Psoas muscle (tissue), 8 donors: ENCODE measurements around the gene PAF1. TPM values are rescaled to one million over a fixed set of nuclear protein-coding genes. Genes with fewer than 3 reads are reported as not detected.

ENCODE experiments used
- ATAC-seq, 4 donors: fragments of 200-7000 bp; cut with Tn5 transposase; one replicate each; pipeline ENCODE4 v1.9.1; 2020; ENCODE audit warnings: moderate library complexity in 3 of 4, mild to moderate bottlenecking in 2 of 4
- DNase-seq, 2 donors: peaks; one replicate each; pipeline ENCODE4 v3.0.0-alpha.2; 2020
- H3K27ac ChIP-seq: fragments of 200-600 bp; one replicate; pipeline ENCODE4 v1.8.0; 2022
- H3K27me3 ChIP-seq, 3 donors: fragments of 200-600 bp in 1 of 3; one replicate each; pipeline versions ENCODE4 v1.6.1 to v1.8.0; 2013 to 2022; ENCODE audit warnings: low read length in 2 of 3, mild to moderate bottlenecking in 2 of 3, moderate library complexity in 1 of 3; ENCODE audit not compliant: insufficient read depth in 3 of 3
- H3K36me3 ChIP-seq, 2 donors: fragments of 200-600 bp in 1 of 2; one replicate each; pipeline versions ENCODE4 v1.6.1 to v1.8.0; 2013 to 2022; ENCODE audit warnings: low read depth in 1 of 2, mild to moderate bottlenecking in 1 of 2, moderate library complexity in 1 of 2; ENCODE audit not compliant: insufficient read depth in 1 of 2
- H3K4me1 ChIP-seq: fragments of 200-600 bp; one replicate; pipeline ENCODE4 v1.8.0; 2022
- H3K4me3 ChIP-seq: fragments of 200-600 bp; one replicate; pipeline ENCODE4 v1.8.0; 2022; ENCODE audit warnings: mild to moderate bottlenecking
- H3K9me3 ChIP-seq: fragments of 200-600 bp; one replicate; pipeline ENCODE4 v1.8.0; 2022
- CTCF ChIP-seq: fragments of 200-600 bp; IDR thresholded peaks from one replicate; pipeline ENCODE4 v1.8.0; 2022; ENCODE audit warnings: antibody characterized with exemption
- WGBS, 3 donors: extraction: QIAGEN DNeasy Blood & Tissue Kit; methylation state at CpG; one replicate each; pipeline versions ENCODE4 v1.1.6 to v1.1.7; 2013; 5-methylcytosine and 5-hydroxymethylcytosine counted together
- intact Hi-C, 2 donors: fragments of 100-400 bp; cut with DNase I; formaldehyde crosslinking; loops; one replicate each; pipeline versions ENCODE4 v1.11.0 to v1.14.2; 2022
- polyA plus RNA-seq, 3 donors: library from polyadenylated mRNA; stranded (reverse); fragments of 200-250 nt; gene quantifications; one replicate each; pipeline ENCODE4 v1.2.3, GENCODE V29; 2013
- total RNA-seq, 4 donors: library from RNA; stranded (reverse); fragmentation: NEBNext Ultra II Directional in 2 of 4; extraction: Animal tissue kit (Norgen Biotek cat#: 25700) in 2 of 4; gene quantifications; one replicate each; pipeline versions ENCODE4 v1.2.1 to v1.2.4, GENCODE V29; 2021 to 2023
- donor health status: healthy with polysubstance abuse.
- donor health status: DM: no; HTN: no; CAD: no; lungs with moderate emphysema.
- donor health status: Bipolar disorder and iron deficiency.
- donor health status: healthy.
- donor health status: DM: yes; HTN: yes; CAD: no.
- donor health status: DM: no; HTN: no; CAD: no.
- donor health status: DM: no; HTN: no; CAD: no.
- donor health status: DM: yes; HTN: yes; CAD: no.

PAF1 gene
- total and polyA plus RNA-seq, 7 donors, result 33.7 to 58.0 (median 35.1) TPM

- DNase-seq, result no peak
- H3K4me3 ChIP-seq, result no peak overlapping the region
- 90 to 94% (median 91%) methylated on average over 30 of the region's 30 CpGs for WGBS, 3 donors
These were observed 26.7 kb upstream of the PAF1 start for GRCh38 chr19:39417463-39418181.

GRCh38 chr19:39416152-39417120 lies 25.5 kb upstream of the PAF1 start:
- H3K27ac ChIP-seq, result no peak overlapping the region

More at GRCh38 chr19:39417463-39418181, 26.7 kb upstream of the PAF1 start:
- H3K36me3 ChIP-seq, result peaks cover 0 to 20% of the 10 kb centered on the region in 2 donors
- intact Hi-C loops, result loop anchor here (5.0 to 10.0 kb wide), 2 partner anchors 35 to 293 kb away; partner anchors contain the start of gene PAK4 (in 1 of the 2)
- H3K4me1 ChIP-seq, result no peaks in the 10 kb centered on the region
- H3K27me3 ChIP-seq, result no peaks in the 10 kb centered on the region
- no peak for TF ChIP-seq CTCF
- H3K27ac ChIP-seq, result no peak overlapping the region
- no peaks in the 10 kb centered on the region for H3K9me3 ChIP-seq
- ATAC-seq, result no peak

GRCh38 chr19:39415111-39416046 lies 24.5 kb upstream of the PAF1 start:
- intact Hi-C loops, result loop anchor here (5.0 to 10.0 kb wide), 2 partner anchors 33 to 291 kb away; partner anchors contain the start of gene PAK4 (in 1 of the 2)
- peaks cover 13% of the 10 kb centered on the region for H3K4me1 ChIP-seq
- no peaks in the 10 kb centered on the region for H3K9me3 ChIP-seq
- 66 to 72% (median 67%) methylated on average over 35 of the region's 35 CpGs for WGBS, 3 donors
- ATAC-seq (no peak), DNase-seq (no peak)
- H3K4me3 ChIP-seq, result peak overlapping the region; percentile 97
- H3K27me3 ChIP-seq, result no peaks in the 10 kb centered on the region
- H3K27ac ChIP-seq, result no peak overlapping the region
- TF ChIP-seq CTCF, result no peak
- peaks cover 0 to 10% of the 10 kb centered on the region in 2 donors for H3K36me3 ChIP-seq

More at GRCh38 chr19:39416152-39417120, 25.5 kb upstream of the PAF1 start:
- intact Hi-C loops, result loop anchor here (5.0 to 10.0 kb wide), 2 partner anchors 34 to 292 kb away; partner anchors contain the start of gene PAK4 (in 1 of the 2)
- no peak for TF ChIP-seq CTCF
- Histone ChIP-seq H3K36me3 (peaks cover 0 to 15% of the 10 kb centered on the region in 2 donors), H3K4me1 (peaks cover 2% of the 10 kb centered on the region), H3K9me3 (no peaks in the 10 kb centered on the region), H3K27me3 (no peaks in the 10 kb centered on the region), H3K4me3 (no peak overlapping the region)
- 75 to 79% (median 76%) methylated on average over 23 to 27 of the region's 27 CpGs for whole genome bisulfite sequencing, 3 donors
- ATAC-seq (no peak), DNase-seq (no peak)
